ENCODE results near the gene BOC.

Gene BOC

DNA sequence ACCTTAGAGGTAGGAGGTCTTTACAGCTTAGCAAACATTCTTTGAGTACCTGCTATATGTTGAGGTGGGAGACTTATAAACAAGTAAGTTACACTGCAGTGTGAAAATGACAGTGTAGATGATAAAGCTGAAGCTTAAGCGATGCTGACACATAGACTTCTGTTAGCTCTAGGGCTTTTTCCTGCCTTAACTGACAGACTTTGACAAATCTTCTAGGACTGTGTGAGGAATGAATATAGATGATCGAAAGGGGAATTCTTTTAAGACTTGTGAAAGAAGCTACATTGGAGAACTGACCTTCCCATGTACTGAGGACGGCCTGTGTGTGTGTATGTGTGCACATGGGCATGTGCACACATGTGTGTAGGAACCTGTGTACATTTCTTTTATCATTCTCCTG, 22.7 kb downstream of the BOC start:
- H3K4me3 ChIP-seq (ENCODE audit: low read depth, low read length) = no peak overlapping the region
- no peak for TF ChIP-seq CTCF (IDR thresholded peaks at IDR 0.05; ENCODE audit: low read depth, low read length)

DNA sequence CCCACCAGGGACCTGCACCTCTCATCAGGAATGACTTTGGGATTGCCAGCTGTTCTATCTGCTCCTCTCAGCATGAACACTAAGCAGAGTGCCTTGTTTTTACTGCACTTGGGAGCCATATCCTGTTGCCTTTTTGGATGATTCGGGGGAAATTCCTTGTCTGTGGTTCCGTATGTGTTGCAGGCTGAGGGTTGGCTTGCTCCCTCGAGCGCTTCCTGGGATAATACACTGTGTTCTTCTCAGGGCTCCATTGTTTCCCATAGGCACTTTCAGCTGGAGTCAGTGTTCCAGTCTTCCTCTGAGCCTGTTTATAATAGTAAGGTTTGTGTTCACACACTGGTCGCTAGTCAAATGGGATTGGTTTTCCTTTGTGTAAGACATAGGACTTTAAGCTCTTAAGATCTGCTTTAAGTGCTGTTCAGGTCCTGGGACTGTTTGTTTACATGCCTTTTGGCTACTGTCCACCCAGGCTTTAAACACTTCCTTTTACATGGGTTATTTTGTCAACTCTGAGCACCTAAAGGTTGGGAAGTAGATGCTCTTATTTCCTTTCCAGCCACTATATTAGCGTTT, 23.4 kb downstream of the BOC start:
- TF ChIP-seq CTCF (IDR thresholded peaks at IDR 0.05; ENCODE audit: low read depth, low read length) = no peak

GRCh38 chr3:113238503-113238902, 27.1 kb downstream of the BOC start:
- H3K4me3 ChIP-seq (ENCODE audit: low read depth, low read length) = no peak overlapping the region
- TF ChIP-seq CTCF (IDR thresholded peaks at IDR 0.05; ENCODE audit: low read depth, low read length) = no peak

More for the DNA sequence above, 23.4 kb downstream of the BOC start:
- no peak overlapping the region for H3K4me3 ChIP-seq (ENCODE audit: low read depth, low read length)

DNA sequence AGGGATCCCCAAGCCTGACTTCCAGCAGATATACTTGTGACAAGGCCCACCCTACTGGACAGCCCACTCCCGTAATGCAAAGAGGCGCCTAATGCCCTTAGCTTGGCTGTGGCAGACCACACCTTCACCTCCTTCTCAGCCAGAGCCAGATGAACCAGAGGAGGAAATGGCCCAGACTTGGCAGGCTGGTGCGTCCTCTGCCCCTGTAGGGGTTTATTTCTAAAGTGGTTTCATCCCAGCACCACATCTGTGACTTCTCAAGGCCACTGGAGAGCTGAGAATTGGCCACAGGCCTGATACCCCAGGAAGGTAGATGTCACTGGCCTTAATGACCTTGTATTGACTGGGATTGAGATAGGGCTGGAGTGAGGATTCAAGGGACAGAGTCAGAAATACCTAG, 29.5 kb downstream of the BOC start:
- no peak for TF ChIP-seq CTCF (IDR thresholded peaks at IDR 0.05; ENCODE audit: low read depth, low read length)
- H3K4me3 ChIP-seq (ENCODE audit: low read depth, low read length) = no peak overlapping the region

DNA sequence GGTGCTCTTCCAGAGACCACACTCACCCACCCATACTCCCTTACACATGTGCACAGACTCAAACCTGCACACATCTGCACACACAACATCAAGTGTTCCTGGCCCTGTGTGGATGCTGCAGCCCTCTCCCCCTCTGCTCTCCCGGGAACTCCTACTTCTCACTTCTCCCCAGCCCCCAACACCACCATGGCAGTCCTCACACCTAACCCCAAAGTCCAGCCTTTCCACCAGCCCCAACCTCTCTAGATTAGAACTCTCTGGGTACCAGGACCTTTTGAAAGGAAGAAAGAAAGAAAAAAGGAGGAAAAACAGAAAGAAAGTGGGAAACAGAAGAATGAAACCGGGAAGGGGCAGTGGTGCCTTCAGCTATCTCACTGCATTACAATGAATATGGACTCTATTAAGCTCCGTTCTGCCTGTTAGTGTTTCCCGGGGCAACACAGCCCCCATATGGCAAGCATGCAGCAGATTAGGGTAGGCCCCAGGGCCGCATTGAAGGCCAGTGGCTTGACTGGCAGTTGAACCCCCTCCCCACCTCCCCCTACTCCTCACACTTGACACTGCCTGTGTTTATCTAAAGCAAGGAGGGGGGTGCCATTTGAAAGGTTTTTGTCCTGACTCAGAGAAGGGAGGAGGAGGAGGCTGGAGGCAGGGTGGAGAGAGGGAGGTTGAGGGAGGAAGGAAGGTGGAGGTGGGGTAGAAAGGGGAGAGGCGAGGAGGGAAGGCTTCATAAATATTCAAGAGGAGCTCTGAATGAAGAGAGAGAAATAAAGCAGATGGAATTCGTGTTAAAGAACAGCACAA, 30.1 kb downstream of the BOC start:
- no peak for TF ChIP-seq CTCF (IDR thresholded peaks at IDR 0.05; ENCODE audit: low read depth, low read length)
- no peak overlapping the region for H3K4me3 ChIP-seq (ENCODE audit: low read depth, low read length)

DNA sequence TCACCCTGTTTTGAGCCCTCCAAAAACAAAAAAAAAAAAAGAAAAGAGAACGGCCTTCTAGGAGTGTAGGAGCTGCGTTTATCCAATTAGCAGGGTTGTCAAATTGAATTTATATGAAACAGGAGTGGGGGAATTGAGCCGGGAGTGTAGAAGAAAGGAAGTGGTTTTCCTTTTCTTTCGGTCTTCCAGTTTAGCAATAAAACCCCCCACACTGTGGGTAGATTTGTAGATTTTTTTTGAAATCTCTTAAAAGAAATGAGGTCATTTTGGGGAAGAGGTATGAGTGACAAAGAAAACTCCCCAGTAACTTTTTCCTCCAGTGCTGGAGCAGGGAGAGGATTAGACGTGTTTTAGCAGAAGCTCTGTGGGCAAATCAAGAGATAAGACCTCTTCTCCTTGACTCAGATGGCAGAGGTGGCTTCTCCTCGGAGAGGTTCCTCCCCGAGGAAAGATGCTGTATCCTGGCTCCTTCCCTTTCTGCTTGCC, 30.8 kb downstream of the BOC start:
- TF ChIP-seq CTCF (IDR thresholded peaks at IDR 0.05; ENCODE audit: low read depth, low read length) = no peak
- no peak overlapping the region for H3K4me3 ChIP-seq (ENCODE audit: low read depth, low read length)

- H3K4me3 ChIP-seq (ENCODE audit: low read depth, low read length) = no peak overlapping the region
- no peak for TF ChIP-seq CTCF (IDR thresholded peaks at IDR 0.05; ENCODE audit: low read depth, low read length)
Observed at GRCh38 chr3:113243071-113243470, 31.7 kb downstream of the BOC start.

Data from WI38 (cell line).